Stimulated activated CD4-positive, alpha-beta T cell treated with anti-CD3 and anti-CD28 coated beads, Interleukin-1b, Interleukin-23, amount 100 ng/mL, for 24 hours (primary cell): ENCODE results near the gene UMODL1.

Experiments used
- DNase-seq, 4 experiments: peaks; one replicate each; pipeline ENCODE4 v3.0.0-alpha.2; 2020; ENCODE audit warnings: low read depth in 4 of 4, low spot score in 1 of 4

UMODL1 gene

DNA sequence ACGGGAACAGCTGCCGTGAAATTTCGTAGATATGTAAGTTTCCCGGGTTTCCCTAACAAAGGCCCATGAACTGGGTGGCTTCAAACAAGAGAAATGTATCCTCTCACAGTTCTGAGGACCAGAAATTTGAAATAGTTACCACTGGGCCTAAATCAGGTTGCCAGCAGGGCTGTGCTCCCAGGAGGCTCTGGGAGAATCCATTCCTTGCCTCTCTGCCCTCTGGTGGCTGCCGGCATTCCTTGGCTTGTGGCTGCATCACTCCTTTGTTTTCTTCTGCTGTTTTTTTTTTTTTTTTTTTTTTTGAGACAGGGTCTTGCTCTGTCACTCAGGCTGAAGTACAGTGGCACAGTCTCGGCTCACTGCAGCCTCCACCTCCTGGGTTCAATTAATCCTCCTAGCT, 23.7 kb downstream of the UMODL1 start:
- no peak for DNase-seq

DNA sequence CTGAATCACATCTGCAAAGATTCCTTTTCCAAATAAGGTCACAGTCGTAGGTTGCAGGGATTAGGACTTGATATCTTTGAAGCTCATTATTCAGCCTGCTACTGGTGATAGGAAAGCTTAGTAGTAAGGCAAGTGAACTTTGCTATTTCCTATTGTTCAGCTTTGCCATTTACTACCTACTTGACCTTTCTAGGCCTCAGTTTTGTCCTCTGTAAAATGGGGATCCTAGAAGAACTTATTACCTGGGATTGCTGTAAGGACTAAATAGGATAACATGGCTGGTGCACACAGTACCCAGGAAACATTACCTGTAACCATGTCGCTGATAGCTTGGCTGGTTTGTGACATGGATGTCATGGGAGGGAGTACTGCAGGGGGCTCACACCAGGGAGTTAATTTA, 24.5 kb downstream of the UMODL1 start:
- no peak for DNase-seq

DNA sequence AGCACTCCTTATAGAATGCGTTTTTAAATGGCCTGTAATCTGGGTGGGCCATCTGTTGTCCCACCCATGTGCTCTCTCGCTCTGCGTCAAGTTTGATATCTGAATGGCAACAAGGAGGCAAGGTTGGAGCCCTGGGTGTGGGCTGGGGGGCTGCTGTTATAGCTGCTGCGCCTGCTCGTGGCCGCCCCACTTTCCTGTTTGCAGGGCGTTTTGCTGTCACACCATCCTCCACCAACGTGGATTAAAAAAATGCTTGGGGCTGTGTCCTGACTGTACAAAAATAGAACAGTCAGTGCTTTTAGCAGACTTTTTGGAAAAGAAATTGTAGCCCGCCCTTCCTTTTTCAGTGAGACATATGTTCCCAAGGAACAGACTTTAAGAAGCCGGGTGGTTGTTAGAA, 25.4 kb downstream of the UMODL1 start:
- DNase-seq, result no peak

DNA sequence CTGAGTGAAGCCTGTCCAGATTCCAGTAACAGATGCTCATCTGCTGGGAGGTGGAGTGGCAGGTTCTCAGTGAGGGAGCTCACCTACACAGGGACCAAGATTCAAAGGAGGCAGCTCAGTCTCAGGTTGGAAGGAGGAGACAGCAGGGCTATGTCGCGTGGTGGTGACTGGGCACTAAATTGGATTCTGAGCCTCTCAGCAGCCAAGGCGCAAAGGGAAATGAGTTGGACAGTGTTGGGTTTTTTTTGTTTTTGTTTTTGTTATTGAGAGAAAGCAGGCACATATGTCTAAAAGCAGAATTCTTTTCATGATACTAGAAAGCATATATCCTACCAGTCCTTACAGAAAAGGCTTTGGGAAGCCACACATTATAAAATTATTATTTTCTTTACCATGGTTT, 26.2 kb downstream of the UMODL1 start:
- no peak for DNase-seq

DNA sequence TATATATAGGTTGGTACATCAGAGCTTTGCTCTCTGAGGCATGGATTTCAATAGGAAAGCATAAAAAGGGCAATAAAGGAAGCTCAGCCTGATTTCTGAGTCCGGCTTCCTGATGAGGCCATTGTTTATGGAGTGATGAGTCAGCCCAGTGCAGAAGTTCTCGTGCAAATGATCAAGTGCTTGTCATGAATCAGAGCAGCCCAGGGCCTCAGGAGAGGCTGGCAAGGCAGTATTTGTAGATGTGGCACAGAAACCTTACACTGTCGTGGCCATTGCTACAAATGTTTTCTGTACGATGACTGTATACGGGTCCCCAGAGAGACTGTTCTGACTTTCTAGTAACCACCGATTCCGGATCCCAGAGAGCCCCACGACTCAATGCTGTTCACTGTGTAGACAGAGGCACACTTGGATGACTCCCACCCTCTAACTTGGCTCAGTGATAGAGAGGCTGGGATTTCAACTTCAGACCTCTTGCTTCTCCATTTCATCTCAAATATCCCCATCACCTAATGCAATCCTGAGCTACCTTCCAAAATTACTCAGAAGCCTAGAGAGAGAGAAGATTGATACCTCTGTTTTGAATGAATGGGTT, 26.8 kb downstream of the UMODL1 start:
- no peak for DNase-seq

DNA sequence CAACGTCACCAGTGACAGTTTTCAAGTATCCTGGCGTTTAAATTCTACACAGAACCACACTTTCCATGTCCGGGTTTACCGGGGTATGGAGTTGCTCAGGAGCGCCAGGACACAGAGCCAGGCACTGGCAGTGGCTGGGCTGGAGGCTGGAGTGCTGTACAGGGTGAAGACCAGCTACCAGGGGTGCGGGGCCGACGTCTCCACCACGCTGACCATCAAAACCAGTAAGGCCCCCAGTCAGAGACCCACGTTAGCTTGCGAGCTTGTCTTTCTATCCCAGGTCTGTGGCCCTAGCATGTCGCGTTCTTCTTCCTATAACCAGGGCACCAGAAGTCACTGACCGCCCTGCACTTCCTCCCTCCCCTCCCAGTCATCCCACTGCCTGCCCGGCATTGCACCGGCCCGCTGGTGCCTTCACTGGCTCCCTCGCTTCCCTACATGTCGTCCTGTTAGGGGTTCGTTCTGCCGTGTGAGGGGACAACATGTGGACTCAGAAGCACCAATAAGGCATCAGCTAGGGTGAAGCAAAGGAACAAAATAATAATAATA, 27.9 kb downstream of the UMODL1 start:
- DNase-seq, result no peak

DNA sequence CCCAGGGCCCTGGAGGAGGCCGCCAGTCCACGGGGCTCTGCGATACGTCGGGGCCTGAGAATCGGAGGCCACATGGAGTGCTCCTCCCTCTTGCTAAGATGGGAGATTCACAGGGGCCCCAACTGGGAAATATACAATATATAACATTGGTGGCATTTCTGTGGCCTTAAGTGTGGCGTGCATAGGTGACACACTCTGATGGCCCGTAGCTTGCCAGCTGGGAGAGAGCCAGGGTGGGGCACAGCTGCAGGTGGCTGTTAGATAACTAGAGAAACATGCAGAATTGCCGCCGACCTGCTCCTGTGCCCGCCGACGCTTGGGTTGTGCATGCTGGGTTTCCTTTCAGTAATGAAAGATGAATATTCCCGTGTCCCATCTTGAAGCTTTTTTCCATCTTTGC, 30.1 kb downstream of the UMODL1 start:
- no peak for DNase-seq

DNA sequence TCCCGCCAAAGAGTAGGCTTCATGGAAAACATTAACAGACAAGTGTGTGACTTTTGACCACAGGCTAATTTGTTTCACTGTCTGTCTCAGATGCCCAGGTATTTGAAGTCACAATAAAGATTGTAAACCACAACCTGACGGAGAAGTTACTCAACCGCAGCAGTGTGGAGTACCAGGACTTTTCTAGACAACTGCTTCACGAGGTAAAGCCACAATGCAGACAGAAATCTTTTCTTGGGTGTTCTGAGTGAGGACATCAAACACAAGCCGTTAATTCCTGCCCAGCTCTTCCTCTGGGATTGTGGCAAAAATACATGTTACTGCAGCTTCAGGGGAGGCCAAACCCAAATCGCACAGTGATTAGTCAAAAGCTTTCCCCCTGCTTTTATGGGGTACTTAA, 31.0 kb downstream of the UMODL1 start:
- DNase-seq, result no peak

DNA sequence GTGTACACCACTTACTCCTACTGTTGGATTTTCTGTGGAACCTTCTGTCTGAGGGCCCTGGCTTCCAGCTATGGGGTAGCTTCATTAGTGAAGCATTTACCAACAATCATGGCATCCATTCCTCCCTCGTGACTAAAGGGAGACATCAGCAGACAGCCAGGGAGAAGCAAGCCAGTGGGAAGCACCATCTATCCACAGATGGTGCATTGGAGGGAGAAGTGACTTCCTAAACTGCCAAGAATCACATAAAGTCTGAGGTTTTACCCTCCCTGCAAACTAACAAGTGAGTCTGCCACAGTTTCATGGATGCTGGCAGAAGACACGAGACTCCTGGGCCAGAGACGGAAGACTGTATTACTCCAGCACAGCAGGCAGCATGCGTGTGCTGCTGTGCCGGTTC, 31.4 kb downstream of the UMODL1 start:
- DNase-seq, result no peak

DNA sequence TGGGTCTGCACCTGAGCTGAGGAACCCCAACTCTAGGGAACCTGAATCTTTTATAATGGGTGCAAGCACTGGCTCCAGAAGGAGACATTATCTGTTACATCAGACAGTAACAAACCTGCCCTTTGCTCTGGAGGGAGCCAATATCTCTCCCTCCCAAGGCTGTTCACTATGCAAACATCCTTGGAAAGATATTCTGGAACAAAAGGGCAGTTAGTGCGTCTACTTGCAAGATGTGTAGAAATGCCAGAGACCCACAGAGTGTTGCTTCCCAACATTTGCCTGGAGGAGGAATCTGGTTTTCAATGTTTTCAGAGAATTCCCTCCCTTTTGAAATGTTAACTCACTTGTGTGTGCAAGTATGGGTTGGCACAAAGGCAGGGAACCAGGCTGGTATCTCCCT, 31.9 kb downstream of the UMODL1 start:
- no peak for DNase-seq

DNA sequence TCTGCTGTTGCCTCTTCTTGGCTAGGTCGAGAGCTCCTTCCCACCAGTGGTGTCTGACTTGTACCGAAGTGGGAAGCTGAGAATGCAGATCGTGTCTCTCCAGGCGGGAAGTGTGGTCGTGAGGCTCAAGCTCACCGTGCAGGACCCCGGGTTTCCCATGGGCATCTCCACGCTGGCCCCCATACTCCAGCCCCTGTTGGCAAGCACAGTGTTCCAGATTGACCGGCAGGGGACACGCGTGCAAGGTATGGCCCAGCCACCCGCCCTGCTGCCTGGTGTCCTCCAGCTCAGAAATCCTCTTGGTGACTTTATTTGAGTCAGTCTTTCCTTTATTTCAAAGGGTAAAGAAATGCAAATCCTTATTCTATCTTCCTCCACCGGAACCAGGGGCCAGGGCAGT, 32.7 kb downstream of the UMODL1 start:
- no peak for DNase-seq

DNA sequence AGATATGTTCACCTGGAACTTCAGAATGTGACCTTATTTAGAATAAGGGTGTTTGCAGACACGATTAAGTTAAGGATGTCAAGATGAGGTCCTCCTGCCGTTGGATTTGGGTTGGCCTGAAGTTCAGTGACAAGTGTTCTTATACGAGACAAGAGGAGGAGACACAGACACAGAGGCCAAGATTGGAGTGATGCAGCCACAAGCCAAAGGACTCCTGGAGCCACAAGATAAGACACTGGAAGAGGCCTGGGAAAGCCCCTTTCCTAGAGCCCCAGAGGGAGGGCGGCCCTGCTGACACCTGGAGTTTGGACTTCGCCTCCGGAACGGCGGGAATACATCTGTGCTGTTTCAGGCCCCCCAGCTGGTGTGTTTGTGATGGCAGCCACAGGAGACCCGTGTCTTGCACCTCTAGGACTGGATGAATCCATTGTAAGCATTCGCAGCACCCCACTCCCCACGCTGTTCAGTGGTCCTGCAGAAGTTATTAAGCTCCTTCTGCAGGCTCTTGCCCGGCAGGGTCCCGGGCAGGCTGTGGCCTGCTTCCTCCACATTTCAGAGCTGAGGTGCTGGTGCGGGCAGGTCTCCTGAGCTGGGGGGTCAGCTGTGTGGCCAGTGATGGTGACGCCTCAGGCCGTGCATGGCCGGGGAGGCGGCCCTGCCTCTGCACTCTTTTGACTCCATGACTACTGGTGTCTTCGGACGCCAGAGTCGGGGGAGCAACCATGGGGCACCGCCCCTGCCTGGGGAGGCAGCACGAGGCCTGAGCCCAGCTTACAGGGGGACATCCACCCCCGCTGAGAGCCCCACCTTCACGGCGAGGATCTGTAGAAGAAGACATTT, 34.6 kb downstream of the UMODL1 start:
- DNase-seq, result no peak

DNA sequence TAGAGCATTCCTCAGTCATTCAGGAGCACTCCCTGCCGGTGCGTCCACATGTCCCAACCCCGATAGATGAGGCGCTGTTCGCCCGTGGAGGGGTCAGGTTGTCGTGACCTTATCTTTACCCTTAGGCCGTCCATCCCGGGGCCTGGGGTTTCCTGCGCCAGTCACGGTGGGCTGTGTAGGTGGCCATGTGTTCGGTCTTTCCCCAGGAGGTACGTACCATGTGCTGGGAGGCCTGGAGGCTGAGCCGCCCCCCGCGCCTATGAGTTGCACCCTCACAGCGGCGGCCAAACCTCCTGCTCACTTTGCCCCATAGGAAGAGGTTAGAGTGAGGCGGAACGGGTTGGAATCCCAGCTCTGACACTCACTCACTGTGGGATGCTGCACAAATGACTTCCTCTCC, 35.3 kb downstream of the UMODL1 start:
- no peak for DNase-seq

DNA sequence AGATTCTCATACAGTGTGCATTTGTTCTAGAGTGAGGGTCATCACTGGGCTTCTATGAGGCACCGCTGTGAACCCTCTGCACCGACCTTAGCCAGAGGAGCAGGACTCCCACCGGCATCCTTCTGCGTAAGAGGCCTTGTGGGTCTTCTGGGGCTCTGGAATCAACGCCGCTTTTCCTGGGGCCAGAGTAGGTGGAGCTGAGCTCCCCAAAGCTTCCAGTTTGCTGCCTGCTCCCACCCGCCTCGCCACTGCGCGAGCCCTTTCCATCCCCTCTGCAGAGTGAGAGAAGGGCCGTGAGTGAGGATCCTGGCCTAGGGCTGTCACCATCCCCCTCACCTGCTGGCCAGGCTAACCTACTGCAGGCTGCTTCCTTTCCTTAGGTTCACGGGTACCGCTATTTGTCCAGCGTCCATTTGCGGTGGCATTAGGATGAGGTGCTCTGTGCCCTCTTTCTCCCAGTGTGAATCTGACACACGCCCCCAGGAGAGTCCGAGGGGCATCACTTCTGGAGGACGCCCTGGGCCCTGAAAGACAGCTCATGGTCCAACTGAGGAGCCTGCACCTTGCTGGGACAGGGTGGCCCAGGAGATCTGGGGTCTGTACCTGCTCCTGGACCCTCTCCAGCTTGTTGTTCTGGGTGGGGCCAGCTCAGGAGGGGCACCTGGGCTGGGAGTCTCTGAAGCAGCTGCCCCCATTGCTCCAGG, 36.2 kb downstream of the UMODL1 start:
- DNase-seq, result no peak

DNA sequence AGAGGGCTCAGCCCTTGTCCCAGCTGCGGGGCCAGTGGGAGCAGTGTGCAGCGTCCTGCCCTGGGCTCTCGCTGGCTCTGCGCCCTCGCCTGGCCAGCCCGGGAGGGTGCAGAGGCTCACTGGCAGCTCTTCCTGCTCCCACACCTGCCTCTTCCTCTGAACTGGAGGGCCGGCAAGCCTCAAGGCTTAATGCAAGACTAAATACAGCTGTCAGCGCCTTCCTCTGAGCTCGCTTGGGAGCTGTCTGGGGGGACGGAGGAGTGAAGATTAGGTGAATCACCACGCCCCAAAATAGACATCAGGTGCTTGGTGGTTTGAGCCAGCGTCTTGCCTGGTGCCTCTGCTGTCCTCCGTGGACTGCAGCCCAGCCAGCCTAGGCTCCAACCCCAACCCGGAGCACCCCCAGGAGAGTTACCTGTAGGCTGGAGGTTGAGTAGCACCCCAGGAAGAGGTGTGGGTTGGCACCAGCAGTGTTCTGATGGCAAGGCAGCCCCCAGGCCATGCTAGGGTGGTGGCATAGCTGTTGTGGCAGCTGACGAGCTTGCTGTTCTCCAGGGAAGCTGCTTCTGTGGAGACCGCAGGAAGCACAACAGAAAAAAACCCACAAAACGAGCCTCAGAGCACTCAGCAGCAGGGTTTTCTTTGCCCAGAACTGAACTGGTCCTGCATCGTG, 36.9 kb downstream of the UMODL1 start:
- DNase-seq, result peak; percentile 23 to 52 (median 42)

DNA sequence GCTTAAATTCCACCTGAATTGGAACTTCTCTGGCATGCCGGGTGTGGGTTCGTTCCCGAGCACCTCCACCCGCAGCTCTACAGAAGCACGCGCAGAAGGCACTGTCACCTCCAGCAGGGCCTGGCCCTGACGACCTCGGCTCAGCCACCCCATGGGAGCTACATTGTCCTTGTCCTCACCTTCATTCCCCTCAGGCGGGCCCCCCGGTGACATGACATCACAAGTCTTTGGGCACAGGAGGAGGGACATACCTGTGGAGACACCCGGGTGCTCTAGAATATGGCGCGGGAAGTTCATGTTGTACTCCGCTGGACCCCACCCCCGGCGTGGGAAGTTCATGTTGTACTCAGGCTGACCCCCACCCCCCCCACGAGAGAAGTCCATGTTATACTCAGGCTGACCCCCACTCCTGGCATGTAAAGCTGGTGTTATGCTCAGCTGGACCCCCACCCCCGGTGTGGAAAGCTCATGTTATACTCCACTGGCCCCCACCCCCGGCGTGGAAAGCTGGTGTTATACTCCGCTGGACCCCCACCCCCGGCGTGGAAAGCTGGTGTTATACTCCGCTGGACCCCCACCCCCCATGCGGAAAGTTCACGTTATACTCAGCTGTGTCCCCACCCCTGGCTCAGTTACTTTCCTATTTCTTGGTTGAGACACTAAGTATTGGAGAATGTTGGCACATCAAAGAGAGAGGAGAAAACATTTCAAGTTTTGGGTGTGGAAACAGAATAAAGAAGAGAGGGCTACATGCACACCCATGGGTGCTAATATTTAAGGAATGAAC, 37.6 kb downstream of the UMODL1 start:
- no peak for DNase-seq

DNA sequence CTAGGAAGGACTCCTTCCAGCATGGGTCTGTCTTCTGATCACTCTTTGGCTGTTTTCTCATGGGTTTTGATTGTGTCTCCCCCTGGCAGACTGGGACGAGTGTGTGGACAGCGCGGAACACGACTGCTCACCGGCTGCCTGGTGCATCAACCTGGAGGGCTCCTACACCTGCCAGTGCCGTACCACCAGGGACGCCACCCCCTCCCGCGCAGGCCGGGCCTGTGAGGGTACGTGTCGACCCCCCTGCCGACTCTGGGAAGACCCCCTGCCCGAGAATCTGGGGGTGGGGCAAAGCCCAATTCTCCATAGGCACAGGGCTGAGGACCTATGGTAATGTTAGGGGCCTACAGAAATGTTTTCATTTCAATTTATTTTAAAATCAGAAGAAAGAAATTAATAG, 38.4 kb downstream of the UMODL1 start:
- DNase-seq, result no peak

DNA sequence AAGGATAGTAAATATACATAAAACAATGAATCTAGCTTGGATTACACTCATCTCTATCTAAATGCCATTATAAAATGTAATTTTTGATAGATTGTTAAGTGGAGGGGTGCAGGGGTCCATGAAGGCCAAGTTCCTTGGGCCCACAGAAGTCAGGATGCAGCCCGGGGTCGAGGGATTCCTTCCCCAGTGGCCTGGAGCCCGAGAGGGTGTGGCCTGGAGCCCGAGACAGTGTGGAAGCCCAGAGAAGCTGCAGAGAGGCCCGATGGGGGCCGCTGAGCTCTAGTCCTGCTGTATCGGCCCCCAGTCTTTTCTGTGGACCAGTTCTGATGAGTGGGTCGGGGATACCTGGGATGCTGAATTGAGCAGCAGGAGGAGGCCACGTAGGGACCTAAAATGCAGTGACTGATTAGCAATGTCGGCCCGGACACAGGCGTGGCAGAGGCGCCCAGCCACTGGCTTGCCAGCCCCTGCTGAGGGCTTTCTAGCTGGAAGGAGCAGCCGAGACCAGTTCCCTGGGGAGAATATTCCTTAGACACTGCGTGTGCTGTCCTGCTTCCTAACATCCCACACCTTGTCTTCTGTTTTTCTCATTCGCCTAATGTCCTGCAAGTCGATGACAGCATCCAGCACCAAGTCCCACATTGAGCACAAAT, 38.9 kb downstream of the UMODL1 start:
- no peak for DNase-seq

DNA sequence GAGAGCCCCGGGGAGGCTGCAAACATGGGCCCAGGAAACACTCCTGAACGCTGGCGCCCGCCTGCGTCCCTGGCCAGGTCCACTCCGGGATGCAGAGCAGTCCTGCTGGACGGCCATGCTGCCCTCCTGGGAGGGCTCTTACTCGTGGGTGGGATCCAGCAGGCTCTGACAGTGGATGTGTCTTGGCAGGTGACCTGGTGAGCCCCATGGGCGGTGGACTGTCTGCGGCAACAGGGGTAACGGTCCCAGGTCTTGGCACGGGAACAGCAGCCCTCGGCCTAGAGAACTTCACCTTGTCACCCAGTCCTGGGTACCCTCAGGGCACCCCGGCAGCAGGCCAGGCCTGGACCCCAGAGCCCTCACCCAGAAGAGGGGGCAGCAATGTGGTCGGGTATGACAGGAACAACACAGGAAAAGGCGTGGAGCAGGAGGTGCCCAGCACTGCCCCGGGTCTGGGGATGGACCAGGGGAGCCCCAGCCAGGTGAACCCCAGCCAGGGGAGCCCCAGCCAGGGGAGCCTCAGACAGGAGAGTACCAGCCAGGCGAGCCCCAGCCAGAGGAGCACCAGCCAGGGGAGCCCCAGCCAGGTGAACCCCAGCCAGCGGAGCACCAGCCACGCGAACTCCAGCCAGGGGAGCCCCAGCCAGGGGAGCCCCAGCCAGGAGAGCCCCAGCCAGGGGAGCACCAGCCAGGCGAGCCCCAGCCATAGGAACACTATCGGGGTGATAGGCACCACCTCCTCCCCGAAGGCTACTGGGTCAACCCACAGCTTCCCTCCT, 39.8 kb downstream of the UMODL1 start:
- DNase-seq, result no peak

DNA sequence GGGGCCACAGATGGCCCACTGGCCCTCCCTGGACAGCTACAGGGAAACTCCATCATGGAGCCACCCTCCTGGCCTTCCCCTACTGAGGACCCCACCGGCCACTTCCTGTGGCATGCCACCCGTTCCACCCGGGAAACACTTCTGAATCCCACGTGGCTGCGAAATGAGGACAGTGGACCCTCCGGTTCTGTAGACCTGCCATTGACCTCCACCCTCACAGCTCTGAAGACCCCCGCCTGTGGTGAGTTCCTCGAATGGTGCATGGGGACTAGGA, 40.3 kb downstream of the UMODL1 start:
- no peak for DNase-seq
